B cell (primary cell): Measurements from ENCODE around the gene B4GALNT4. TPM values are rescaled to one million over a fixed set of nuclear protein-coding genes. Genes with fewer than 3 reads are reported as not detected.

Experiments used
- ATAC-seq: fragments of 200-7000 bp; cut with Tn5 transposase; one replicate; pipeline ENCODE4 v1.10.0; 2021; ENCODE audit warnings: low read depth, mild to moderate bottlenecking, moderate number of reproducible peaks, moderate library complexity
- CTCF ChIA-PET: fragments of 350-600 bp; sonication (Branson Sonifier 250); formaldehyde crosslinking; loops from one replicate; lab custom pipeline; 2021; ENCODE audit warnings: antibody characterized with exemption, inconsistent platforms; lab: Charles Lee
- POLR2A ChIA-PET: fragments of 350-600 bp; sonication (Branson Sonifier 250); formaldehyde crosslinking; loops from one replicate; lab custom pipeline; 2021; ENCODE audit warnings: antibody characterized with exemption; lab: Charles Lee
- DNase-seq: peaks from one replicate; pipeline ENCODE4 v3.0.0; 2013
- H2AFZ ChIP-seq: 2 replicates; pipeline ENCODE4 v1.6.1; 2012; ENCODE audit warnings: mild to moderate bottlenecking, low read depth, low read length; ENCODE audit not compliant: insufficient read depth, poor library complexity, severe bottlenecking
- H3K27ac ChIP-seq, 2 donors: 1 replicate in 1 of 2; 2 replicates in 1 of 2; pipeline ENCODE4 v1.5.1; 2012 to 2013; ENCODE audit warnings: low read length in 2 of 2, mild to moderate bottlenecking in 2 of 2, moderate library complexity in 1 of 2
- H3K27me3 ChIP-seq, 4 experiments: fragments of 200-600 bp in 1 of 4; sonication (generic) in 1 of 4; replicated peaks in 1 of 4; 1 replicate in 2 of 4; 2 replicates in 2 of 4; pipeline versions ENCODE4 v1.6.1 to v1.7.0; 2013 to 2016; ENCODE audit warnings: low read length in 3 of 4, mild to moderate bottlenecking in 2 of 4, mixed read lengths in 1 of 4, moderate library complexity in 1 of 4; ENCODE audit not compliant: insufficient read depth in 4 of 4, control insufficient read depth in 3 of 4; ENCODE audit errors: control extremely low read depth in 1 of 4
- H3K36me3 ChIP-seq, 2 experiments: replicated peaks in 1 of 2; 1 replicate in 1 of 2; 2 replicates in 1 of 2; pipeline versions ENCODE4 v1.6.1 to v1.7.1; 2013; ENCODE audit warnings: low read length in 1 of 2; ENCODE audit not compliant: insufficient read depth in 2 of 2, control insufficient read depth in 1 of 2; ENCODE audit errors: control extremely low read depth in 1 of 2, extremely low read depth in 1 of 2
- H3K4me1 ChIP-seq, 2 donors: fragments of 200-600 bp in 1 of 2; sonication (generic) in 1 of 2; 1 replicate in 1 of 2; 2 replicates in 1 of 2; pipeline versions ENCODE4 v1.5.1 to v1.6.1; 2013 to 2017; ENCODE audit warnings: low read length in 2 of 2; ENCODE audit not compliant: control insufficient read depth in 2 of 2, insufficient read depth in 2 of 2
- H3K4me2 ChIP-seq: replicated peaks from 2 replicates; pipeline ENCODE3; 2012; ENCODE audit warnings: mild to moderate bottlenecking, low read depth, low read length; ENCODE audit not compliant: poor library complexity, severe bottlenecking
- H3K4me3 ChIP-seq, 5 experiments: fragments of 200-600 bp in 1 of 5; sonication (generic) in 1 of 5; 1 replicate in 3 of 5; 2 replicates in 2 of 5; pipeline versions ENCODE4 v1.5.1 to v1.7.0; 2011 to 2016; ENCODE audit warnings: low read length in 4 of 5, mild to moderate bottlenecking in 4 of 5, low read depth in 2 of 5, control low read depth in 1 of 5, moderate library complexity in 1 of 5; ENCODE audit not compliant: insufficient read depth in 1 of 5; ENCODE audit errors: control extremely low read depth in 1 of 5, extremely low read depth in 1 of 5
- H3K79me2 ChIP-seq: fragments of 200-600 bp; sonication (generic); one replicate; pipeline ENCODE4 v1.6.0; 2016; ENCODE audit warnings: low read length; ENCODE audit not compliant: control insufficient read depth, insufficient read depth
- H3K9ac ChIP-seq: fragments of 200-600 bp; sonication (generic); 2 replicates; pipeline ENCODE4 v1.6.1; 2017; ENCODE audit warnings: mild to moderate bottlenecking, low read length, moderate library complexity
- H3K9me3 ChIP-seq, 3 donors: one replicate each; pipeline versions ENCODE4 v1.6.1 to v1.7.1; 2013; ENCODE audit warnings: low read length in 2 of 3; ENCODE audit not compliant: control insufficient read depth in 2 of 3, insufficient read depth in 1 of 3; ENCODE audit errors: control extremely low read depth in 1 of 3
- H4K20me1 ChIP-seq: 2 replicates; pipeline ENCODE4 v1.6.0; 2012; ENCODE audit warnings: mild to moderate bottlenecking, low read length; ENCODE audit not compliant: insufficient read depth, control insufficient read depth, poor library complexity, severe bottlenecking
- H3K27ac Mint-ChIP-seq: one replicate; pipeline ENCODE4 v1.8.0; 2021; ENCODE audit warnings: mixed read lengths
- H3K27me3 Mint-ChIP-seq: one replicate; pipeline ENCODE4 v1.8.0; 2021; ENCODE audit warnings: mixed read lengths
- H3K4me1 Mint-ChIP-seq: one replicate; pipeline ENCODE4 v1.8.0; 2021; ENCODE audit warnings: mixed read lengths
- H3K4me3 Mint-ChIP-seq: one replicate; pipeline ENCODE4 v1.8.0; 2021; ENCODE audit warnings: mixed read lengths
- H3K9me3 Mint-ChIP-seq: one replicate; pipeline ENCODE4 v1.8.0; 2022; ENCODE audit warnings: mixed read lengths; ENCODE audit not compliant: insufficient read depth
- EZH2 ChIP-seq: IDR thresholded peaks from 2 replicates; pipeline ENCODE4 v1.6.1; 2012; ENCODE audit warnings: borderline replicate concordance, low read depth, mild to moderate bottlenecking, moderate library complexity, low read length; ENCODE audit not compliant: insufficient read depth, poor library complexity, severe bottlenecking
- WGBS: methylation state at CpG from one replicate; pipeline ENCODE4 v1.1.5; 2013; ENCODE audit warnings: missing lambda C conversion rate; ENCODE audit not compliant: insufficient coverage; 5-methylcytosine and 5-hydroxymethylcytosine counted together
- intact Hi-C: fragments of 100-400 bp; cut with micrococcal nuclease; formaldehyde crosslinking; loops from one replicate; pipeline ENCODE4 v1.10.0; 2022
- polyA plus RNA-seq: library from polyadenylated mRNA; depleted of rRNA; stranded (reverse); fragments of >200 nt; gene quantifications from 2 replicates; pipeline ENCODE4 v1.2.3, GENCODE V29; 2012
- total RNA-seq, 2 donors: library from RNA; stranded (reverse); fragments of 120-200 nt in 1 of 2; gene quantifications; 1 replicate in 1 of 2; 2 replicates in 1 of 2; pipeline versions ENCODE4 v1.2.3 to v1.2.4, GENCODE V29; 2013 to 2022
- TF ChIP-seq, protein P1 (sequence below): fragments of 200-600 bp; IDR thresholded peaks from one replicate; pipeline ENCODE4 v1.8.0; 2022; ENCODE audit warnings: antibody characterized with exemption, mild to moderate bottlenecking

Gene B4GALNT4
- total and polyA plus RNA-seq, 2 donors (not counting 1 experiment from before 2014, with no cell fraction given): not detected

DNA sequence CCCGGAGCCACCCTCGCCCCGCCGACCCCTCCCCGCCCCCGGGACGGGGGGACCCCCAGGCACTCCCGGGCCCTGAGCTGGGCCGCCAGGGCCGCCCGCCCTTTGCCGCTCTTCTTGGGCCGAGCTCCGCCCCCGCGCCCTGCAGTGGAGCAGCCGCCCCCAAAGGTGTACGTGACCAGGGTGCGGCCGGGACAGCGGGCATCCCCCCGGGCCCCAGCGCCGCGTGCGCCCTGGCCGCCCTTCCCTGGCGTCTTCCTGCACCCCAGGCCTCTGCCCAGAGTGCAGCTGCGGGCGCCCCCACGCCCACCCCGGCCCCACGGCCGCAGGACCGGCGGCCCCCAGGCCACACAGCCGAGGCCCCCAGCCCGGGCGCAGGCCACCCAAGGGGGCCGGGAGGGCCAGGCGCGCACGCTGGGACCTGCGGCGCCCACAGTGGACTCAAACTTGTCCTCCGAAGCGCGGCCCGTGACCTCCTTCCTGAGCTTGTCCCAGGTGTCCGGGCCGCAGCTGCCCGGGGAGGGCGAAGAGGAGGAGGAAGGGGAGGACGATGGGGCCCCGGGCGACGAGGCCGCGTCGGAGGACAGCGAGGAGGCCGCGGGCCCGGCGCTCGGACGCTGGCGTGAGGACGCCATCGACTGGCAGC, 7.4 kb downstream of the B4GALNT4 start:
- H3K4me1 ChIP-seq: no peaks in the 10 kb centered on the region
- TF ChIP-seq EZH2: no peak
- TF ChIP-seq, protein P1, sequence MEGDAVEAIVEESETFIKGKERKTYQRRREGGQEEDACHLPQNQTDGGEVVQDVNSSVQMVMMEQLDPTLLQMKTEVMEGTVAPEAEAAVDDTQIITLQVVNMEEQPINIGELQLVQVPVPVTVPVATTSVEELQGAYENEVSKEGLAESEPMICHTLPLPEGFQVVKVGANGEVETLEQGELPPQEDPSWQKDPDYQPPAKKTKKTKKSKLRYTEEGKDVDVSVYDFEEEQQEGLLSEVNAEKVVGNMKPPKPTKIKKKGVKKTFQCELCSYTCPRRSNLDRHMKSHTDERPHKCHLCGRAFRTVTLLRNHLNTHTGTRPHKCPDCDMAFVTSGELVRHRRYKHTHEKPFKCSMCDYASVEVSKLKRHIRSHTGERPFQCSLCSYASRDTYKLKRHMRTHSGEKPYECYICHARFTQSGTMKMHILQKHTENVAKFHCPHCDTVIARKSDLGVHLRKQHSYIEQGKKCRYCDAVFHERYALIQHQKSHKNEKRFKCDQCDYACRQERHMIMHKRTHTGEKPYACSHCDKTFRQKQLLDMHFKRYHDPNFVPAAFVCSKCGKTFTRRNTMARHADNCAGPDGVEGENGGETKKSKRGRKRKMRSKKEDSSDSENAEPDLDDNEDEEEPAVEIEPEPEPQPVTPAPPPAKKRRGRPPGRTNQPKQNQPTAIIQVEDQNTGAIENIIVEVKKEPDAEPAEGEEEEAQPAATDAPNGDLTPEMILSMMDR: no peak
- ChIA-PET POLR2A (no interaction called here), CTCF (no interaction called here)
- 97% methylated on average over 55 of the region's 70 CpGs for WGBS
- no peak overlapping the region for H2AFZ ChIP-seq
- H3K36me3 ChIP-seq: no peaks in the 10 kb centered on the region
- no peaks in the 10 kb centered on the region for H3K79me2 ChIP-seq
- H3K9me3 ChIP-seq: peaks cover 0 to 4% (median 0%) of the 10 kb centered on the region in 3 donors
- no peak overlapping the region for H3K4me3 ChIP-seq
- no peaks in the 10 kb centered on the region for H4K20me1 ChIP-seq
- no peaks in the 10 kb centered on the region for H3K9me3 Mint-ChIP-seq
- no peak overlapping the region for H3K27ac ChIP-seq
- no peaks in the 10 kb centered on the region for H3K4me1 Mint-ChIP-seq
- no peak overlapping the region for H3K27ac Mint-ChIP-seq
- DNase-seq: no peak
- no peak for ATAC-seq
- no peak overlapping the region for H3K4me2 ChIP-seq
- H3K9ac ChIP-seq: no peak overlapping the region
- H3K27me3 Mint-ChIP-seq: peaks cover 10% of the 10 kb centered on the region
- intact Hi-C loops: no loop called here
- peaks cover 0 to 7% (median 0%) of the 10 kb centered on the region in 4 experiments for H3K27me3 ChIP-seq
- H3K4me3 Mint-ChIP-seq: no peak overlapping the region

DNA sequence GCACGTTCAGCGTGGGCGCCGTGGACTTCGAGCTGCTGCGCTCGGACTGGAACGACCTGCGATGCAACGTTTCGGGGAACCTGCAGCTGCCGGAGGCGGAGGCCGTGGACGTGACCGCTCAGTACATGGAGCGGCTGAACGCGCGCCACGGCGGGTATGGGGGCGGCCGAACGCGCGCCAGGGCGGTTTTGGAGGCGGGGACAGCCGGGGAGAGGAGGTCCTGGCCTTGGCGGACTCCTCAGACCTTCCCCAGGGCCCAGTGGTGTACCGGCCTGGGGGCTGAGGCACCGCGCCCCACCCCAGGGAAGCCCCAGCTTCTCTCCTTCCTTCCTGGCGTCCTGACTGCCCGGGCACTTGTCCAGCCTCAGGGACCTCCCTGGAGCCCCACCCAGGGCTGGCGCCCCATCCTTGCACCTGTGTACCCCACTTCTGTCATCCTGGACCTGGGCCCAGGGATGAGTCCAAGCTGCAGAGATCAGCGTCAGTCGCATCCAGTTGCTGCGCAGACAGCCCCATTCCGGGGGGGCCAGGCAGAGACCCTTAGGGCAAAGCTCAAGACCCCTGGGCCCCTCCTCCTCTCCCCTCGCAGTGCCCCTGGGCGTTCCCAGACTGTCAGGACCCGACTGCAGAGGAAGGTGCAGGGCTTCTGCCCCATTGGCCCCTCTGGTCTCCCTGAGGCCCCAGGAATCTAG, 8.0 kb downstream of the B4GALNT4 start:
- H3K27ac ChIP-seq: no peak overlapping the region
- TF ChIP-seq EZH2: no peak
- TF ChIP-seq, protein P1: no peak
- no peak overlapping the region for H3K9ac ChIP-seq
- no peak overlapping the region for H3K4me3 ChIP-seq
- H3K4me1 ChIP-seq: no peaks in the 10 kb centered on the region
- no peak overlapping the region for H3K4me2 ChIP-seq
- H3K27me3 Mint-ChIP-seq: peaks cover 14% of the 10 kb centered on the region
- no peaks in the 10 kb centered on the region for H3K36me3 ChIP-seq
- no peak for DNase-seq
- intact Hi-C loops: no loop called here
- no peaks in the 10 kb centered on the region for H3K9me3 Mint-ChIP-seq
- no peak overlapping the region for H2AFZ ChIP-seq
- H3K9me3 ChIP-seq: peaks cover 0 to 4% (median 0%) of the 10 kb centered on the region in 3 donors
- no peak overlapping the region for H3K4me3 Mint-ChIP-seq
- H3K4me1 Mint-ChIP-seq: no peaks in the 10 kb centered on the region
- H3K27me3 ChIP-seq: peaks cover 0 to 3% (median 0%) of the 10 kb centered on the region in 4 experiments
- 93% methylated on average over 44 of the region's 44 CpGs for WGBS
- no peaks in the 10 kb centered on the region for H4K20me1 ChIP-seq
- no peaks in the 10 kb centered on the region for H3K79me2 ChIP-seq
- CTCF ChIA-PET: no interaction called here
- no peak overlapping the region for H3K27ac Mint-ChIP-seq
- POLR2A ChIA-PET: no interaction called here
- no peak for ATAC-seq
